H9 (cell line): Measurements from ENCODE around the gene C10orf71. TPM values are rescaled to one million over a fixed set of nuclear protein-coding genes. Genes with fewer than 3 reads are reported as not detected.

Experiments used
- DNase-seq: peaks from one replicate; pipeline ENCODE4 v3.0.0-alpha.2; 2017
- H2AFZ ChIP-seq: one replicate; pipeline ENCODE4 v1.6.1; 2013; ENCODE audit warnings: mild to moderate bottlenecking, low read length, control low read depth, moderate library complexity
- H2AK5ac ChIP-seq: 2 replicates; pipeline ENCODE4 v1.6.1; 2013; ENCODE audit warnings: low read length, control low read depth, mixed read lengths; ENCODE audit not compliant: insufficient read length
- H2BK120ac ChIP-seq: one replicate; pipeline ENCODE4 v1.6.1; 2013; ENCODE audit warnings: low read depth, mild to moderate bottlenecking, low read length, control low read depth, inconsistent platforms; ENCODE audit not compliant: poor library complexity, severe bottlenecking
- H2BK12ac ChIP-seq: 2 replicates; pipeline ENCODE4 v1.6.1; 2013; ENCODE audit warnings: low read length, control low read depth, mixed read lengths, low read depth; ENCODE audit not compliant: insufficient read length
- H2BK15ac ChIP-seq: 2 replicates; pipeline ENCODE4 v1.6.1; 2013; ENCODE audit warnings: low read depth, low read length, control low read depth
- H2BK20ac ChIP-seq: one replicate; pipeline ENCODE4 v1.6.1; 2013; ENCODE audit warnings: low read depth, mild to moderate bottlenecking, low read length, control low read depth, inconsistent platforms; ENCODE audit not compliant: poor library complexity, severe bottlenecking
- H2BK5ac ChIP-seq: 2 replicates; pipeline ENCODE4 v1.6.1; 2013; ENCODE audit warnings: low read length, control low read depth, mixed read lengths; ENCODE audit not compliant: insufficient read length
- H3K14ac ChIP-seq: 2 replicates; pipeline ENCODE4 v1.6.1; 2013; ENCODE audit warnings: low read length, control low read depth; ENCODE audit not compliant: insufficient read depth
- H3K18ac ChIP-seq: 2 replicates; pipeline ENCODE4 v1.6.1; 2013; ENCODE audit warnings: low read depth, mild to moderate bottlenecking, mixed read lengths, low read length, control low read depth; ENCODE audit not compliant: insufficient read length
- H3K23ac ChIP-seq: 2 replicates; pipeline ENCODE4 v1.6.1; 2013; ENCODE audit warnings: low read length, control low read depth, mixed read lengths, low read depth; ENCODE audit not compliant: insufficient read length
- H3K23me2 ChIP-seq: 2 replicates; pipeline ENCODE4 v1.6.1; 2013; ENCODE audit warnings: low read depth, mild to moderate bottlenecking, mixed read lengths, low read length, control low read depth; ENCODE audit not compliant: insufficient read length, poor library complexity, severe bottlenecking
- H3K27ac ChIP-seq: 2 replicates; pipeline ENCODE4 v1.5.1; 2013; ENCODE audit warnings: low read length, control low read depth, mixed read lengths, low read depth; ENCODE audit not compliant: insufficient read length
- H3K27me3 ChIP-seq: 2 replicates; pipeline ENCODE4 v1.6.1; 2013; ENCODE audit warnings: low read length, control low read depth, inconsistent platforms; ENCODE audit not compliant: insufficient read depth
- H3K4ac ChIP-seq: 2 replicates; pipeline ENCODE4 v1.6.1; 2013; ENCODE audit warnings: low read depth, mild to moderate bottlenecking, control low read depth, inconsistent platforms, low read length, moderate library complexity
- H3K4me1 ChIP-seq: 2 replicates; pipeline ENCODE4 v1.6.1; 2013; ENCODE audit warnings: low read length, control low read depth, inconsistent platforms; ENCODE audit not compliant: insufficient read depth
- H3K4me2 ChIP-seq: 2 replicates; pipeline ENCODE4 v1.6.1; 2013; ENCODE audit warnings: low read length, control low read depth, mixed read lengths; ENCODE audit not compliant: insufficient read length, insufficient read depth
- H3K56ac ChIP-seq: 2 replicates; pipeline ENCODE4 v1.6.1; 2013; ENCODE audit warnings: low read depth, mild to moderate bottlenecking, mixed read lengths, low read length, control low read depth; ENCODE audit not compliant: insufficient read length
- H3K79me1 ChIP-seq: 2 replicates; pipeline ENCODE4 v1.6.1; 2013; ENCODE audit warnings: low read depth, mild to moderate bottlenecking, moderate library complexity, low read length, control low read depth, inconsistent platforms; ENCODE audit not compliant: insufficient read depth, poor library complexity, severe bottlenecking
- H3K79me2 ChIP-seq: 2 replicates; pipeline ENCODE4 v1.6.1; 2013; ENCODE audit warnings: low read length, control low read depth, inconsistent platforms; ENCODE audit not compliant: insufficient read depth
- H3K9ac ChIP-seq: 2 replicates; pipeline ENCODE4 v1.6.1; 2013; ENCODE audit warnings: low read length, control low read depth, mixed read lengths; ENCODE audit not compliant: insufficient read length; ENCODE audit errors: extremely low read depth
- H3K9me3 ChIP-seq: one replicate; pipeline ENCODE4 v1.6.1; 2013; ENCODE audit warnings: low read depth, low read length, inconsistent platforms; ENCODE audit not compliant: control insufficient read depth
- H3T11ph ChIP-seq: one replicate; pipeline ENCODE4 v1.6.1; 2013; ENCODE audit warnings: mild to moderate bottlenecking, low read length, control low read depth, inconsistent platforms
- H4K20me1 ChIP-seq: one replicate; pipeline ENCODE4 v1.6.1; 2013; ENCODE audit not compliant: control insufficient read depth, insufficient read length, insufficient read depth
- H4K5ac ChIP-seq: 2 replicates; pipeline ENCODE4 v1.6.1; 2013; ENCODE audit warnings: low read depth, mild to moderate bottlenecking, mixed read lengths, low read length, control low read depth; ENCODE audit not compliant: insufficient read length
- H4K8ac ChIP-seq: replicated peaks from 2 replicates; pipeline ENCODE4 v1.6.1; 2013; ENCODE audit warnings: low read length, control low read depth, mixed read lengths, low read depth; ENCODE audit not compliant: insufficient read length
- H4K91ac ChIP-seq: 2 replicates; pipeline ENCODE4 v1.6.1; 2013; ENCODE audit warnings: low read depth, mild to moderate bottlenecking, moderate library complexity, mixed read lengths, low read length, control low read depth; ENCODE audit not compliant: insufficient read length
- H3K27ac Mint-ChIP-seq, 3 experiments: 2 replicates in 2 of 3; 3 replicates in 1 of 3; pipeline ENCODE4 v1.8.0; 2020 to 2021; ENCODE audit warnings: mixed read lengths in 3 of 3, mild to moderate bottlenecking in 1 of 3, moderate library complexity in 1 of 3
- H3K27me3 Mint-ChIP-seq: 2 replicates; pipeline ENCODE4 v1.8.0; 2021; ENCODE audit warnings: low read depth, mild to moderate bottlenecking, moderate library complexity, mixed read lengths
- H3K36me3 Mint-ChIP-seq, 3 experiments: 2 replicates in 2 of 3; 3 replicates in 1 of 3; pipeline ENCODE4 v1.8.0; 2020 to 2021; ENCODE audit warnings: low read depth in 3 of 3, mixed read lengths in 3 of 3; ENCODE audit not compliant: insufficient read depth in 1 of 3
- H3K4me1 Mint-ChIP-seq, 2 experiments: 2 replicates each; pipeline ENCODE4 v1.8.0; 2020; ENCODE audit warnings: mixed read lengths in 2 of 2
- H3K4me3 Mint-ChIP-seq, 2 experiments: 2 replicates in 1 of 2; 3 replicates in 1 of 2; pipeline ENCODE4 v1.8.0; 2020 to 2021; ENCODE audit warnings: mild to moderate bottlenecking in 2 of 2, mixed read lengths in 2 of 2, moderate library complexity in 1 of 2
- H3K9me3 Mint-ChIP-seq, 2 experiments: 2 replicates in 1 of 2; 3 replicates in 1 of 2; pipeline ENCODE4 v1.8.0; 2020; ENCODE audit warnings: mild to moderate bottlenecking in 2 of 2, mixed read lengths in 2 of 2, moderate library complexity in 1 of 2
- CTCF ChIP-seq: fragments of 200-600 bp; sonication (generic); conservative IDR thresholded peaks from 3 replicates; pipeline ENCODE4 v1.8.0; 2021; ENCODE audit warnings: antibody characterized with exemption, mild to moderate bottlenecking
- WGBS: extraction: QIAGEN DNeasy Blood & Tissue Kit; methylation state at CpG from one replicate; pipeline ENCODE4 v1.1.7; 2013; ENCODE audit warnings: missing lambda C conversion rate, low lambda C conversion rate, mixed read lengths; ENCODE audit not compliant: insufficient read length; ENCODE audit errors: extremely low coverage; 5-methylcytosine and 5-hydroxymethylcytosine counted together
- total RNA-seq: library from RNA; stranded (reverse); gene quantifications from 2 replicates; pipeline ENCODE4 v1.2.1, GENCODE V29; 2021

The C10orf71 gene
- total RNA-seq, 1 experiment from 2014 or later = not detected

DNA sequence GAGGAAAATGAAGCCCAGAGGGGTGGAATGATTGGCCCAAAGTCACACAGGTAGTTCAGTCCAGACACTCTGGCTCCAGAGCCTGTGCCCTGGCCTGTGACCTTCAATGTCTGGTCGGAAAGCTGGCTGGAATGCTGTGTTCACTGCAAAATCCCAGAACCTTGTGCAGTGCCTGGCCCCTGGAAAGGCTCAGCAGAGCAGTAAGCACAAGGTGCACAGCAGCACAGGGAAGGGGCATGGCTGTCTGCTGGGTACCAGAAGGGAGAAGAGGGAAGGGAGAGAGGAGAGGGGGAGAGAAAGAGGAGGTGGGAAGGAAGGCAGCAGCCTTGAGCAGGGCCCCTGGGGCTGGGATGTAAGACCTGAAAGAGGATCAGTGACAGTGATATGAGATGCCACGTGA lies 28.4 kb upstream of the C10orf71 start:
- H4K5ac ChIP-seq = no peak overlapping the region
- H3K4me1 ChIP-seq = no peaks in the 10 kb centered on the region
- Mint-ChIP-seq H3K4me3 (no peak overlapping the region), H3K9me3 (peaks cover 17 to 19% of the 10 kb centered on the region in 2 experiments), H3K4me1 (no peaks in the 10 kb centered on the region), H3K36me3 (peaks cover 0 to 13% (median 11%) of the 10 kb centered on the region in 3 experiments; a peak in 5 of 7 replicates), H3K27me3 (peaks cover 13% of the 10 kb centered on the region), H3K27ac (peak overlapping the region in 1 of 3 experiments; percentile 95; a peak in 1 of 7 replicates)
- no peaks in the 10 kb centered on the region for H3K23me2 ChIP-seq
- no peaks in the 10 kb centered on the region for H4K20me1 ChIP-seq
- H3K9ac ChIP-seq = no peak overlapping the region
- H2BK15ac ChIP-seq = no peak overlapping the region
- H3K56ac ChIP-seq = no peak overlapping the region
- H3K27ac ChIP-seq = no peak overlapping the region
- H2BK12ac ChIP-seq = no peak overlapping the region
- H2BK120ac ChIP-seq = no peak overlapping the region
- TF ChIP-seq CTCF = no peak
- H3K23ac ChIP-seq = no peak overlapping the region
- H3K79me2 ChIP-seq = no peaks in the 10 kb centered on the region
- H3K14ac ChIP-seq = no peak overlapping the region
- no peak overlapping the region for H3K4ac ChIP-seq
- H4K91ac ChIP-seq = no peak overlapping the region
- DNase-seq = no peak
- no peak overlapping the region for H2BK5ac ChIP-seq
- H3T11ph ChIP-seq = no peak overlapping the region
- H2BK20ac ChIP-seq = no peak overlapping the region
- no peak overlapping the region for H4K8ac ChIP-seq
- no peaks in the 10 kb centered on the region for H3K9me3 ChIP-seq
- no peak overlapping the region for H2AK5ac ChIP-seq
- no peak overlapping the region for H3K18ac ChIP-seq
- H3K27me3 ChIP-seq = no peaks in the 10 kb centered on the region
- WGBS = no CpG with 5 or more reads among the region's 2 CpGs
- no peaks in the 10 kb centered on the region for H3K79me1 ChIP-seq
- no peak overlapping the region for H3K4me2 ChIP-seq
- H2AFZ ChIP-seq = no peak overlapping the region
